GM21360 (cell line): ENCODE measurements around the gene BCAS3.

Experiments used
- ATAC-seq: cut with Tn5 transposase; IDR thresholded peaks from one replicate; pipeline ENCODE4 v1.9.1; 2021; ENCODE audit warnings: mild to moderate bottlenecking, moderate library complexity; ENCODE audit not compliant: unreplicated experiment

Gene BCAS3

GRCh38 chr17:61368049-61368831 lies 690.6 kb downstream of the BCAS3 start:
- no peak for ATAC-seq

GRCh38 chr17:61368832-61369450 lies 691.3 kb downstream of the BCAS3 start:
- ATAC-seq = no peak

- no peak for ATAC-seq
Observed at GRCh38 chr17:61369751-61370150, 692.1 kb downstream of the BCAS3 start.

- ATAC-seq = no peak
Observed at GRCh38 chr17:61371179-61371578, 693.5 kb downstream of the BCAS3 start.

GRCh38 chr17:61371606-61372005 lies 694.0 kb downstream of the BCAS3 start:
- no peak for ATAC-seq

GRCh38 chr17:61372436-61372835 lies 694.8 kb downstream of the BCAS3 start:
- ATAC-seq = no peak

GRCh38 chr17:61376931-61377838 lies 699.5 kb downstream of the BCAS3 start:
- ATAC-seq = no peak

- ATAC-seq = no peak
Observed at GRCh38 chr17:61378658-61379456, 701.2 kb downstream of the BCAS3 start.

- no peak for ATAC-seq
Observed at GRCh38 chr17:61379457-61380216, 702.0 kb downstream of the BCAS3 start.

- ATAC-seq = no peak
Observed at GRCh38 chr17:61380217-61380835, 702.7 kb downstream of the BCAS3 start.

- no peak for ATAC-seq
Observed at GRCh38 chr17:61380836-61381525, 703.3 kb downstream of the BCAS3 start.

- ATAC-seq = no peak
Observed at GRCh38 chr17:61381537-61381936, 703.9 kb downstream of the BCAS3 start.

GRCh38 chr17:61382796-61383688 lies 705.4 kb downstream of the BCAS3 start:
- ATAC-seq = no peak

GRCh38 chr17:61383689-61384201 lies 706.1 kb downstream of the BCAS3 start:
- ATAC-seq = no peak

GRCh38 chr17:61384354-61384691 lies 706.7 kb downstream of the BCAS3 start:
- no peak for ATAC-seq

- no peak for ATAC-seq
Observed at GRCh38 chr17:61384692-61385576, 707.3 kb downstream of the BCAS3 start.
